Adipocyte (in vitro differentiated cells): Measurements from ENCODE around the gene MICU1.
"Not testable (repeated sequence)": the region's sequence is repeated elsewhere in the genome, so short reads cannot be mapped to it uniquely, and the experiment has no call there.

ENCODE experiments used
- DNase-seq: peaks from one replicate; pipeline ENCODE4 v3.0.0-alpha.2; 2015; ENCODE audit warnings: low read depth
- H3K27me3 ChIP-seq: replicated peaks from 2 replicates; pipeline ENCODE4 v1.7.0; 2013; ENCODE audit warnings: mild to moderate bottlenecking, low read length, moderate library complexity; ENCODE audit not compliant: control insufficient read depth, insufficient read depth
- H3K36me3 ChIP-seq: 2 replicates; pipeline ENCODE4 v1.7.0; 2013; ENCODE audit warnings: low read length, mild to moderate bottlenecking, moderate library complexity; ENCODE audit not compliant: control insufficient read depth, insufficient read depth, severe bottlenecking
- H3K4me1 ChIP-seq: 2 replicates; pipeline ENCODE4 v1.7.0; 2013; ENCODE audit warnings: mild to moderate bottlenecking, low read length, moderate library complexity; ENCODE audit not compliant: control insufficient read depth, insufficient read depth
- H3K4me3 ChIP-seq: 2 replicates; pipeline ENCODE4 v1.7.0; 2013; ENCODE audit warnings: mild to moderate bottlenecking, low read length, moderate library complexity
- H3K9ac ChIP-seq: 2 replicates; pipeline ENCODE4 v1.7.0; 2013; ENCODE audit warnings: mild to moderate bottlenecking, low read length, moderate library complexity
- H3K9me3 ChIP-seq: 2 replicates; pipeline ENCODE4 v1.7.0; 2013; ENCODE audit warnings: mild to moderate bottlenecking, low read length, moderate library complexity; ENCODE audit not compliant: control insufficient read depth

MICU1 gene

DNA sequence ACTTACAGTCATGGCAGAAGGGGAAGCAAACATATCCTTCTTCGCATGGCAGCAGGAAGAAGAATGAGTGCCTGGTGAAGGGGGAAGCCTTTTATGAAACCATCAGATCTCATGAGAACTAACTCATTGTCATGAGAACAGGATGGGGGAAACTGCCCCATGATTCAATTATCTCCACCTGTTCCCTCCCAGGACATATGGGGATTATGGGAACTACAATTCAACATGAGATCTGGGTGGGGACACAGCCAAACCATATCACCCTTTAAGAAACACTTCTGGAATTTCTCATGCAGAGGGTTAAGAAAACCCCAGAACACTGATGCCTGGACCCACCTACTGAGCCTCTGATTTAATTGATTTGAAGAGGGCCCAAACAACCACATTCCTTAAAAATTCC lies 207.9 kb downstream of the MICU1 start:
- no peaks in the 10 kb centered on the region for H3K27me3 ChIP-seq
- no peak overlapping the region for H3K4me3 ChIP-seq
- DNase-seq = no peak
- H3K36me3 ChIP-seq = peaks cover 17% of the 10 kb centered on the region
- H3K9me3 ChIP-seq = peaks cover 4% of the 10 kb centered on the region
- no peaks in the 10 kb centered on the region for H3K4me1 ChIP-seq
- no peak overlapping the region for H3K9ac ChIP-seq

DNA sequence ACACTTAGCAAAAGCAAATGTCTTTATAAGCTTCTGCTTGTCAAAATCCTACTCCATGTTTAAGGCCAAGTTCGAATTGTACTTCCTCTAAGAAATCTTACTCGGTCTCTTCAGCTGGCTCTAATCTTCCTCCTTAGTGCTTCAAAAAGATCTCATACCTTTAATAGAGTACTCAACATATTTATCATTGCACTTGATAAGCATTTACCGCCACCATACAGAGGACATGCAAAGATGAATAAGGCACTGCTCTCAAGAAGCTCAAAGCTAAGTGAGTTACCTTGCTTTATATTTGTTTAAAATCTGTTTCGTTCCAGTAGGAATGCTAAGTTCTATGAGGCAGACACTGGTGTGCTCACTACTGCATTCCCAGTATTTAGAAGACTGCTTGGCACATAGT lies 209.2 kb downstream of the MICU1 start:
- no peak for DNase-seq
- H3K9me3 ChIP-seq = peaks cover 4% of the 10 kb centered on the region
- H3K9ac ChIP-seq = no peak overlapping the region
- H3K4me1 ChIP-seq = no peaks in the 10 kb centered on the region
- no peaks in the 10 kb centered on the region for H3K27me3 ChIP-seq
- H3K36me3 ChIP-seq = peaks cover 9% of the 10 kb centered on the region
- H3K4me3 ChIP-seq = no peak overlapping the region

DNA sequence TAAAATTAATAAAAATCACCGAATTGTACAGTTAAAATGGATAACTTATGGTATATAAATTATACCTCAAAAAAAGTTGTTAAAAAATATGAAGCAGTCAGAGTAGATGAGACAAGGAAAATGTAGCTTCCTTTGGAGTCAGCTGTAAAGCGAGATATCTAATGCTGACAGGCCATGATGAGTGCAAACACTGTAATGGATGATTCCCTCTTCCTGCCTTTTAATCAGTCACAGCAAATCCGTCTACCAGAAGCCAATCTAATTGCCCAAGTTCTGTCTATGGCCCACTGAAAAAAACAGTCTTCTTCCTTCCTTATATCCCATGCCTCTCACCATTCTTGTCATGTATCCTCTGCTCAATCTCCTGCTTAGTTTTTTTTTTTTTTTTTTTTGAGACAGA lies 211.2 kb downstream of the MICU1 start:
- no peaks in the 10 kb centered on the region for H3K27me3 ChIP-seq
- no peak overlapping the region for H3K4me3 ChIP-seq
- no peaks in the 10 kb centered on the region for H3K4me1 ChIP-seq
- H3K9ac ChIP-seq = no peak overlapping the region
- no peak for DNase-seq
- H3K9me3 ChIP-seq = peaks cover 4% of the 10 kb centered on the region
- no peaks in the 10 kb centered on the region for H3K36me3 ChIP-seq

DNA sequence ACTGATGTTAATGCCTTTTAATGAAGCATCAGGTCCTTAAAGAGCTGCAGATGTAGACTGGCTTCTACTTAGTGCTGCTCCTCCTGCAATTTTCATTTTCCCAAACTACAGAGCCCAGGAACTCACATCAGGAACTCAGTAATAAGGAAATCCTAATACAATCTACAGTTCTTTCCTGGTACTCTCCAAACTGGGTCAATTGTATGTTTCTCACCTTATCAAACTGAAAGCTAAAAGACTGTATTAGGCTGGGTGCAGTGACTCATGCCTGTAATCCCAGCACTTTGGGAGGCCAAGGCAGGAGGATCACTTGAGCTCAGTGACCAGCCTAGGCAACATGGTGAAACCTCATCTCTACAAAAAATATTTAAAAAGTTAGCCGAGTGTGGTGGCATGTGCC lies 216.7 kb downstream of the MICU1 start:
- DNase-seq = no peak
- H3K4me1 ChIP-seq = no peaks in the 10 kb centered on the region
- H3K9me3 ChIP-seq = peaks cover 4% of the 10 kb centered on the region
- no peak overlapping the region for H3K9ac ChIP-seq
- no peaks in the 10 kb centered on the region for H3K36me3 ChIP-seq
- no peak overlapping the region for H3K4me3 ChIP-seq
- H3K27me3 ChIP-seq = no peaks in the 10 kb centered on the region

DNA sequence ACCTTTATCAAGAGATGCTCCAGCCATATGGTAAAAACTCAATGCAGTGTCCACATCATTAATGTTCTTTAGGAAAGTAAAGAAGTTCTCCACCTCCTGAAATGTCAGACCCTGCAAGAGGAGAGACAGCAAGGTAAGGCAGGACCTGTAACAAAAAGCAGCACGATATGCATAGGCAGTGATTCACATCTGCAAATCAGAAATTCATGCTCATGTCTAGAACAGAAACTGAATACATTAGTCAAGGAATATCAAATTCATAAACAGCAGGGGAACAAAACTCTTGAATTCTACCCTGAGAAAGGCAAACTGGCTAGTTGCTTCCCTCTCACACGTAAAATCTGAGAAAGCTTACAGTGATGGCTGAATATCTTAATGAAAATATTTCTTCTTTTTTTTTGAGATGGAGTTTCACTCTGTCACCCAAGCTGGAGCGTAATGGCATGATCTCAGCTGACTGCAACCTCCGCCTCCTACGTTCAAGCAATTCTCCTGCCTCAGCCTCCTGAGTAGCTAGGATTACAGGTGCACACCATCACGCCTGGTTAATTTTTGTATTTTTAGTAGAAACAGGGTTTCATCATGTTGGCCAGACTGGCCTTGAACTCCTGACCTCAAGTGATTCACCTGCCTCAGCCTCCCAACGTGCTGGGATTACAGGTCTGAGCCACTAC lies 217.8 kb downstream of the MICU1 start:
- H3K4me3 ChIP-seq = no peak overlapping the region
- no peak overlapping the region for H3K9ac ChIP-seq
- H3K4me1 ChIP-seq = no peaks in the 10 kb centered on the region
- H3K9me3 ChIP-seq = no peaks in the 10 kb centered on the region
- H3K36me3 ChIP-seq = no peaks in the 10 kb centered on the region
- H3K27me3 ChIP-seq = no peaks in the 10 kb centered on the region
- no peak for DNase-seq

DNA sequence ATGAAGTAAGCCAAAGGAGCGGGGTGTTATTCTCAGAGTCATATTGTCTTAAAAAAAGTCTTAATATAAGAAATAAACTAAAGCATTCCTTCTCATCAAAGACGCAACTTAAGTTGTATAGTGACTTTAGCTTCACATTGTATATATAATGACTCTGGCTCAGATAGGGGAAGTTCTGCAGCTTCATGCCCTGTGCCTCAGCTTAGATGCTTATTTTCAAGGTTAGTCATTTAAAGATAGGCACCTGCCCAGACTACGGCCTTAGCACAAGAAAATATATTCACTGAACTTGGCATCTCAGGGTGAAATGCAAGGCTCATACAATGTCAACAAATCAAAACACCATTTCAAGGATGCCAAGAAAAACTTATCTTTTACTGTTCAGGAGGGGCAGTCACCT lies 218.4 kb downstream of the MICU1 start:
- Histone ChIP-seq H3K4me3 (no peak overlapping the region), H3K36me3 (no peaks in the 10 kb centered on the region), H3K9ac (no peak overlapping the region), H3K4me1 (no peaks in the 10 kb centered on the region), H3K27me3 (no peaks in the 10 kb centered on the region), H3K9me3 (no peaks in the 10 kb centered on the region)
- DNase-seq = no peak

DNA sequence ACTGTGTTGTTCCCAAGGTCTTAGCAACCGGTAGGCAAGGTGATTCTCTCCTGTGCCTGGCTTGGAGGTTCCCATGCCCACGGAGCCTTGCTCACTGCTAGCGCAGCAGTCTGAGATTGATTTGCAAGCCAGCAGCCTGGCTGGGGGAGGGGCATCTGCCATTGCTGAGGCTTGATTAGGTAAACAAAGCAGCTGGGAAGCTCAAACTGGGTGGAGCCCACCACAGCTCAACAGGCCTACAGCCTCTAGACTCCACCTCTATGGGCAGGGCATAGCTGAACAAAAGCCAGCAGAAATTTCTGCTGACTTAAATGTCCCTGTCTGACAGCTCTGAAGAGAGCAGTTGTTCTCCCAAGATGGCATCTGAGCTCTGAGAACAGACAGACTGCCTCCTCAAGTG lies 230.3 kb downstream of the MICU1 start:
- H3K9me3 ChIP-seq, H3K4me1 ChIP-seq, H3K9ac ChIP-seq, H3K36me3 ChIP-seq, H3K4me3 ChIP-seq, H3K27me3 ChIP-seq, DNase-seq: not testable (repeated sequence)

DNA sequence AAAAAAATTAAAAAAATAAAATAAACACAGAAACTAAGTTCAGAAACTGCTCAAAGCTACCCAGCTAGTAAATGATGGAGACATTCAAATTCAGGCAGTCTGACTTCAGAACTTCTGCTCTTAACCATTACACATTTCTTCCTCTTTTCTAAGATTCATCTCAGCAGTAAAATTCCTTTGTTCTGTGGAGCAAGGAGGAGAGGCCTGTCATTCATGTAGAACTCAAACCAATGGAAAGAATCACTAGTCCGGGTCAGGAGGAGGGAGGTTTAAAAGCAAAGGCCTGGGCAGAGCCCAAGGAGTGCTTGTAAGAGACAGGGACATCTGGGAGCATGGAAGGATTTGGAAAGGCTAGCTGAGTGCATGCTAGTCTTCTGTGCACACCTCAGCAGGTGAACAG lies 233.3 kb downstream of the MICU1 start:
- no peaks in the 10 kb centered on the region for H3K9me3 ChIP-seq
- peaks cover 4% of the 10 kb centered on the region for H3K36me3 ChIP-seq
- no peak for DNase-seq
- no peak overlapping the region for H3K4me3 ChIP-seq
- no peaks in the 10 kb centered on the region for H3K4me1 ChIP-seq
- H3K9ac ChIP-seq = no peak overlapping the region
- no peaks in the 10 kb centered on the region for H3K27me3 ChIP-seq

DNA sequence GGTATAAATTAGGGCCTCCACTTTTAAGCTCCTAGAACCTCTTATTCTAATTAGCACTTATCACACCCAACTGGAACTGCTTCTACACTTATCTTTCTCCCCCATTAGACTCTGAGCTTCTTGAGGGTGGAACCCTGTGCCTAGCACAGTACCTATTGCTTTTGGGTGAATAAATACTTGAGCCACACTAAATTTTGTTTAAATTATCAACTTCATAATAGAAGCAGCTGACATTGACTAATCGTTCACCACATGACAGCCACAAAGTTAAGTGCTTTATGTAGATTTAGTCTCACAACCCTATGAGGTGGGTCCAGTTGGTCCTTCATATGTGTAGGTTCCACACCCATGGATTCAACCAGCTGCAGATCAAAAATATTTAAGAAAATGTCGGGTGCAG lies 235.1 kb downstream of the MICU1 start:
- Histone ChIP-seq H3K4me3 (no peak overlapping the region), H3K36me3 (peaks cover 4% of the 10 kb centered on the region), H3K4me1 (peaks cover 4% of the 10 kb centered on the region), H3K27me3 (no peaks in the 10 kb centered on the region), H3K9me3 (no peaks in the 10 kb centered on the region), H3K9ac (no peak overlapping the region)
- DNase-seq = no peak

DNA sequence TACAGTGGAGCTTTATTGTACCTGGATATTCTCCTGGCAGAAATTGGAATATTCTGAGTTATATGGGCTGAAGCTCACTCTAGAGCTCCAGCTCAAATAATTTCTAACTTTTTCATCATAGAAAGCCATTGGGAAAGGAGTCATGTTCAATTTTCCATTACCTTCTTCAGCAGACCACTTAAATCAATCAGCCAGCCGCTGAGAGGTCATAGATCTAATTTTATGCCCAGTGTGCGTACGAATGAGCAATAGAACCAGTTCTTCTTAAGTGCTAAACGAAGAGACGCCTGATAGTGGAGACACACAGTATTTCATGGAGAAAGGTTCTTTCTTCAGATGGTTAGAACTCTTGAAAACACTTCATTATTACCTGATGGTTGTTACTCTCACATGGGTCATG lies 236.2 kb downstream of the MICU1 start:
- H3K9me3 ChIP-seq = no peaks in the 10 kb centered on the region
- H3K9ac ChIP-seq = no peak overlapping the region
- peaks cover 4% of the 10 kb centered on the region for H3K36me3 ChIP-seq
- H3K4me3 ChIP-seq = no peak overlapping the region
- no peak for DNase-seq
- H3K4me1 ChIP-seq = peaks cover 4% of the 10 kb centered on the region
- H3K27me3 ChIP-seq = no peaks in the 10 kb centered on the region

DNA sequence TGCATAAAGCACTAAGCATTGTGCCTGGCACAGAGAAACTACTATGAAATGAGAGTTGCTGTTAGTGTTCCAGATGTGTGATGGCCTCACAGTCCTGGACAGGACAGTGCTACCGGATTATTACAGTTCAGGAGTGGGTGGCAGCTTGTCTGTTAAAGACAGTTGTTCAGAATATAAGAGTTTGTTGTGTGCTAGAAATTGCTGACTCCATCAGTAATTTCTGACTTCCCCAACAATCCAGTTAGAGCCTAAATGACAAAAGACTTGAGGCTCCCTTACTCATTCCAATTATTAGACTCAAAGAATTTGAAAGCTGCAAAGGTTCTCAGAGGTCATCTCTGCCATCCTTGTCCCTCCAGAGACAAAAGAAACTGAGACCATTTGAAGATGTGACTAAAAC lies 236.9 kb downstream of the MICU1 start:
- no peak overlapping the region for H3K4me3 ChIP-seq
- no peaks in the 10 kb centered on the region for H3K9me3 ChIP-seq
- no peak for DNase-seq
- peaks cover 4% of the 10 kb centered on the region for H3K36me3 ChIP-seq
- H3K4me1 ChIP-seq = peaks cover 4% of the 10 kb centered on the region
- no peaks in the 10 kb centered on the region for H3K27me3 ChIP-seq
- H3K9ac ChIP-seq = no peak overlapping the region

DNA sequence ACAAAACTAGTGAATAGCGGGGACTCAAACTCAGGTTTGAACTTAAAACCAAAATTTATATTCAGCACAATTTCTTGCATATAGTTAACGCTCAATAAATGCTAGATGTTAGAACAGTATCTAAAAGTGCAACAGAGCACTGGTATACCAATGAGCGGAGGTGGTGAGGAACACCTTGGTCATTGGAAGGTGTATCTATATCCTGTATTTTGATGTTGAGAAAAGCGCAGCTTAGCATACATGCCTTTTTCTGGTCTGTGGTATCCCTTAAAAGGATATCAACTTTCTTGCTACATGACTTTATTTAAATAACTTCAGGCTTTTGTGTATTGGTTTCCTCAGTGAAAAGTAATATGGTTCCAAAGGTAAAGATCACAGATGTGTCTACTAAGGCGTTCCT lies 237.8 kb downstream of the MICU1 start:
- Histone ChIP-seq H3K9me3 (no peaks in the 10 kb centered on the region), H3K36me3 (peaks cover 4% of the 10 kb centered on the region), H3K4me1 (peaks cover 4% of the 10 kb centered on the region), H3K4me3 (no peak overlapping the region), H3K9ac (no peak overlapping the region), H3K27me3 (no peaks in the 10 kb centered on the region)
- no peak for DNase-seq
